Measurements from ENCODE around the gene FAM124A. TPM values are rescaled to one million over a fixed set of nuclear protein-coding genes. Genes with fewer than 3 reads are reported as not detected.

The FAM124A gene
- total RNA-seq, 2 experiments from 2014 or later: 0.44 TPM; not detected in 1

- no TSS peak for BruUV-seq (replicated peaks)
- H3K79me2 ChIP-seq (ENCODE audit: insufficient read depth, low read depth, low read length): no peaks in the 10 kb centered on the region
- no peak overlapping the region for H3K4me3 ChIP-seq (ENCODE audit: low read depth, low read length, poor library complexity, severe bottlenecking)
- no peak overlapping the region for H2AFZ ChIP-seq (ENCODE audit: low read length)
- H3K4me2 ChIP-seq (ENCODE audit: low read length): no peak overlapping the region
- no peaks in the 10 kb centered on the region for H4K20me1 ChIP-seq (ENCODE audit: insufficient read depth, low read length)
- intact Hi-C loops (cut with micrococcal nuclease; ENCODE audit: unreplicated experiment): no loop called here
- H3K36me3 ChIP-seq (ENCODE audit: insufficient read depth, low read length): no peaks in the 10 kb centered on the region
- CTCF ChIA-PET (ENCODE audit: unreplicated experiment): no interaction called here
- DNase-seq (ENCODE audit: low spot score): no peak
- no peaks in the 10 kb centered on the region for H3K9me2 ChIP-seq (ENCODE audit: insufficient read depth, low read length)
- POLR2A ChIA-PET: interaction anchor here (0.7 kb wide), 1 partner anchor 459 kb away, joined by 3 read pairs; no protein-coding TSS in a partner anchor
- no peaks in the 10 kb centered on the region for H3K4me1 ChIP-seq (ENCODE audit: insufficient read depth, low read length, poor library complexity, severe bottlenecking)
- H3K9me3 ChIP-seq (ENCODE audit: low read length): no peaks in the 10 kb centered on the region
- no peak overlapping the region for H3K27ac ChIP-seq (ENCODE audit: low read depth, low read length, poor library complexity, severe bottlenecking)
- TF ChIP-seq CTCF (conservative IDR thresholded peaks at IDR 0.05; ENCODE audit: low read length) (no peak), EZH2phosphoT487 (IDR thresholded peaks at IDR 0.05; ENCODE audit: borderline replicate concordance, low read depth, low read length) (no peak)
Observed at GRCh38 chr13:51180853-51181511, 41.2 kb upstream of the FAM124A start.

DNA sequence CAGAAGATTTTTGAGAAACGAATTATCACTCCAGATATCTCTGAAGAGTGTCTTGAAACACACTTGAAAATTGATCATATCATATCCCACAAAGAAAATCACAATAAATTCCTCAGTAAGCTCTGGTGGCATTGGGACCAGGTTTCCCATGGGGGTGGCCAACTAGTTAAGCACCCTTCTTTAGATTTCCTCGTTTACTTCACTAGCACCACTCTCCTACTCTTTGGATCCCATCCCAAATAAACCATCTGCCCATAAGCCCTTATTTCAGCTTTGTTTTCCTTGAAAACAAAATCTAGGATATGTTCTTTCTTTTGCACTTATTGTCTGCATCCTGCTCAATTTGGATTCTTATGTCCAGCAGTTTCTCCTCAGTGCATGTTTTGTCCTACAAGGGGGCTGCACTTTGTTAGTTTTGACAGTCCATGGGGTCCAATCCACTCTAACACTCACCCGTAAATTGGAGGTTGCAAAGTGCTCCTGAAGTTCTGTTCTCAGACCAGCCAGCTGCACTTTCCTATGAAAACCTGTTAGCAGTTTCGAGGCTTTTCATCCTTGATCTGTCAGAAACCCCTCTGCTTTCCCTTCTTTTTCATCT lies 40.3 kb upstream of the FAM124A start:
- H4K20me1 ChIP-seq (ENCODE audit: insufficient read depth, low read length): no peaks in the 10 kb centered on the region
- H3K9me3 ChIP-seq (ENCODE audit: low read length): no peaks in the 10 kb centered on the region
- H3K79me2 ChIP-seq (ENCODE audit: insufficient read depth, low read depth, low read length): no peaks in the 10 kb centered on the region
- ChIA-PET CTCF (ENCODE audit: unreplicated experiment) (no interaction called here), POLR2A (no interaction called here)
- no peak for DNase-seq (ENCODE audit: low spot score)
- H3K4me3 ChIP-seq (ENCODE audit: low read depth, low read length, poor library complexity, severe bottlenecking): no peak overlapping the region
- H2AFZ ChIP-seq (ENCODE audit: low read length): no peak overlapping the region
- no peak overlapping the region for H3K4me2 ChIP-seq (ENCODE audit: low read length)
- intact Hi-C loops (cut with micrococcal nuclease; ENCODE audit: unreplicated experiment): no loop called here
- TF ChIP-seq CTCF (conservative IDR thresholded peaks at IDR 0.05; ENCODE audit: low read length): no peak
- no peak for TF ChIP-seq EZH2phosphoT487 (IDR thresholded peaks at IDR 0.05; ENCODE audit: borderline replicate concordance, low read depth, low read length)
- H3K4me1 ChIP-seq (ENCODE audit: insufficient read depth, low read length, poor library complexity, severe bottlenecking): no peaks in the 10 kb centered on the region
- no peak overlapping the region for H3K27ac ChIP-seq (ENCODE audit: low read depth, low read length, poor library complexity, severe bottlenecking)
- no TSS peak for BruUV-seq (replicated peaks)
- no peaks in the 10 kb centered on the region for H3K36me3 ChIP-seq (ENCODE audit: insufficient read depth, low read length)
- H3K9me2 ChIP-seq (ENCODE audit: insufficient read depth, low read length): no peaks in the 10 kb centered on the region

DNA sequence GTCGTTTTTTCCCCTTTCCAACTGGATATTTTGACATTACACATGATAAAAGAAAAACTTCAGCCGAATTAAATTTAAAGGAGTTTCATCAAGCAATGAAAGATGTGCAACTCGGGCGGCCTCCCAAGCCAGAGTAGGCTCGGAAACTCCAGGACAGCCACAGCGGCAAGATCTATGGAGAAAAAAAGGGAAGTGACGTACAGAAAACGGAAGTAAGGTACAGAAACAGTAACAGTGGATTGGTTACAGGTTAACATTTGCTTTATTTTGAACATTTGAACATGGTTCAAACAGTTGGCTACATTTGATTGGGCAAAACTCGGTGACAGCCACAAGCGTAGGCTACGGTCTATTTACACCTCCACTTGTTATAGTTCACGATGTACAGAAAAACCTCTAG lies 30.5 kb upstream of the FAM124A start:
- Histone ChIP-seq H3K4me3 (ENCODE audit: low read depth, low read length, poor library complexity, severe bottlenecking) (no peak overlapping the region), H3K4me2 (ENCODE audit: low read length) (no peak overlapping the region), H3K36me3 (ENCODE audit: insufficient read depth, low read length) (no peaks in the 10 kb centered on the region), H3K9me2 (ENCODE audit: insufficient read depth, low read length) (no peaks in the 10 kb centered on the region), H3K9me3 (ENCODE audit: low read length) (no peaks in the 10 kb centered on the region), H4K20me1 (ENCODE audit: insufficient read depth, low read length) (no peaks in the 10 kb centered on the region), H3K27ac (ENCODE audit: low read depth, low read length, poor library complexity, severe bottlenecking) (no peak overlapping the region), H3K79me2 (ENCODE audit: insufficient read depth, low read depth, low read length) (no peaks in the 10 kb centered on the region), H3K4me1 (ENCODE audit: insufficient read depth, low read length, poor library complexity, severe bottlenecking) (no peaks in the 10 kb centered on the region), H2AFZ (ENCODE audit: low read length) (no peak overlapping the region)
- ChIA-PET CTCF (ENCODE audit: unreplicated experiment) (no interaction called here), POLR2A (no interaction called here)
- no peak for TF ChIP-seq EZH2phosphoT487 (IDR thresholded peaks at IDR 0.05; ENCODE audit: borderline replicate concordance, low read depth, low read length)
- TF ChIP-seq CTCF (conservative IDR thresholded peaks at IDR 0.05; ENCODE audit: low read length): no peak
- DNase-seq (ENCODE audit: low spot score): no peak
- BruUV-seq (replicated peaks): no TSS peak
- intact Hi-C loops (cut with micrococcal nuclease; ENCODE audit: unreplicated experiment): no loop called here

Data from OCI-LY7 (cell line).